ENCODE data around the gene SLC16A6.
"Not testable (repeated sequence)": the region's sequence is repeated elsewhere in the genome, so short reads cannot be mapped to it uniquely, and the experiment has no call there.

Gene SLC16A6

GRCh38 chr17:68288804-68289203 lies 2.1 kb downstream of the SLC16A6 start:
- peak; percentile 46 to 59 for DNase-seq

- DNase-seq, result peak; percentile 11 to 58
Observed at GRCh38 chr17:68288375-68288774, 2.6 kb downstream of the SLC16A6 start.

- not testable (repeated sequence) for DNase-seq
Observed at GRCh38 chr17:68281965-68282364, 9.0 kb downstream of the SLC16A6 start.

- DNase-seq, result no peak
Observed at GRCh38 chr17:68277807-68278206, 13.1 kb downstream of the SLC16A6 start.

GRCh38 chr17:68276339-68276738 lies 14.6 kb downstream of the SLC16A6 start:
- not testable (repeated sequence) for DNase-seq

- DNase-seq, result no peak
Observed at GRCh38 chr17:68273722-68274121, 17.2 kb downstream of the SLC16A6 start.

- DNase-seq, result not testable (repeated sequence)
Observed at GRCh38 chr17:68265833-68266232, 25.1 kb downstream of the SLC16A6 start.

GRCh38 chr17:68263101-68263681 lies 27.7 kb downstream of the SLC16A6 start:
- DNase-seq, result peak in 1 of 2 donors; percentile 82

- DNase-seq, result not testable (repeated sequence)
Observed at GRCh38 chr17:68262467-68262866, 28.5 kb downstream of the SLC16A6 start.

GRCh38 chr17:68260051-68260762 lies 30.7 kb downstream of the SLC16A6 start:
- DNase-seq, result no peak

- DNase-seq, result not testable (repeated sequence)
Observed at GRCh38 chr17:68259648-68259951, 31.3 kb downstream of the SLC16A6 start.

GRCh38 chr17:68258890-68259647 lies 31.9 kb downstream of the SLC16A6 start:
- DNase-seq, result peak; percentile 90 to 92

GRCh38 chr17:68257934-68258333 lies 33.0 kb downstream of the SLC16A6 start:
- DNase-seq, result no peak

GRCh38 chr17:68256701-68257100 lies 34.2 kb downstream of the SLC16A6 start:
- DNase-seq, result not testable (repeated sequence)

GRCh38 chr17:68255731-68256538 lies 35.0 kb downstream of the SLC16A6 start:
- DNase-seq, result peak; percentile 34 to 57

- DNase-seq, result no peak
Observed at GRCh38 chr17:68255151-68255550, 35.8 kb downstream of the SLC16A6 start.

- peak; percentile 33 to 48 for DNase-seq
Observed at GRCh38 chr17:68253426-68253825, 37.5 kb downstream of the SLC16A6 start.

- peak; percentile 39 to 66 for DNase-seq
Observed at GRCh38 chr17:68249354-68249765, 41.6 kb downstream of the SLC16A6 start.

- DNase-seq, result peak in 1 of 2 donors; percentile 45
Observed at GRCh38 chr17:68248891-68249290, 42.0 kb downstream of the SLC16A6 start.

- peak in 1 of 2 donors; percentile 82 for DNase-seq
Observed at GRCh38 chr17:68248199-68248825, 42.6 kb downstream of the SLC16A6 start.

- peak; percentile 95 to 97 for DNase-seq
Observed at GRCh38 chr17:68247445-68248198, 43.3 kb downstream of the SLC16A6 start, which contains the start of gene AMZ2. Gene AMZ2 (plus strand): TSS chr17:68248043. CDS start chr17:68250188, 2,145 bp downstream.

Data from CD4-positive, alpha-beta T cell treated with Interleukin-1 beta for 1 hour (primary cell).